Colonic mucosa (tissue), 4 donors: ENCODE data around the gene CSMD2. TPM values are rescaled to one million over a fixed set of nuclear protein-coding genes. Genes with fewer than 3 reads are reported as not detected.

Experiments
- DNase-seq: peaks from one replicate; pipeline ENCODE4 v3.0.0-alpha.2; 2020
- H3K27ac ChIP-seq: fragments of 200-600 bp; one replicate; pipeline ENCODE4 v1.8.0; 2021
- H3K27me3 ChIP-seq: fragments of 200-600 bp; one replicate; pipeline ENCODE4 v1.8.0; 2021
- H3K36me3 ChIP-seq: fragments of 200-600 bp; one replicate; pipeline ENCODE4 v1.8.0; 2021
- H3K4me1 ChIP-seq: fragments of 200-600 bp; one replicate; pipeline ENCODE4 v1.8.0; 2021; ENCODE audit warnings: mild to moderate bottlenecking
- H3K4me3 ChIP-seq: fragments of 200-600 bp; one replicate; pipeline ENCODE4 v1.8.0; 2021
- H3K9ac ChIP-seq, 2 donors: one replicate each; pipeline ENCODE4 v1.7.0; 2013; ENCODE audit warnings: control low read depth in 2 of 2, low read depth in 2 of 2, low read length in 2 of 2
- H3K9me3 ChIP-seq: fragments of 200-600 bp; one replicate; pipeline ENCODE4 v1.8.0; 2021
- CTCF ChIP-seq: fragments of 200-600 bp; IDR thresholded peaks from one replicate; pipeline ENCODE4 v1.8.0; 2022; ENCODE audit warnings: antibody characterized with exemption, mild to moderate bottlenecking
- intact Hi-C: fragments of 100-400 bp; cut with DNase I; formaldehyde crosslinking; loops from one replicate; pipeline ENCODE4 v1.14.1; 2022
- total RNA-seq, 2 donors: library from RNA; stranded (reverse); fragmentation: NEBNext Ultra II Directional in 1 of 2; extraction: Animal tissue kit (Norgen Biotek cat#: 25700) in 1 of 2; gene quantifications; one replicate each; pipeline ENCODE4 v1.2.1, GENCODE V29; 2021
- donor health status: healthy.
- donor health status: DM: no; HTN: no; CAD: no.
- donor health status: DM: no; HTN: no; CAD: no.

Gene CSMD2
- total RNA-seq, 2 donors from 2014 or later: 0.05 to 0.10 TPM

GRCh38 chr1:33792651-33793050 is 372.4 kb downstream of the CSMD2 start:
- Histone ChIP-seq H3K4me3 (no peak overlapping the region), H3K9me3 (no peaks in the 10 kb centered on the region), H3K9ac (no peak overlapping the region), H3K36me3 (no peaks in the 10 kb centered on the region), H3K27me3 (no peaks in the 10 kb centered on the region), H3K27ac (no peak overlapping the region), H3K4me1 (no peaks in the 10 kb centered on the region)
- DNase-seq: no peak
- TF ChIP-seq CTCF: no peak
- intact Hi-C loops: no loop called here

- no peak overlapping the region for H3K4me3 ChIP-seq
- no peak for TF ChIP-seq CTCF
- DNase-seq: no peak
- H3K9ac ChIP-seq: no peak overlapping the region
- no peaks in the 10 kb centered on the region for H3K27me3 ChIP-seq
- no peaks in the 10 kb centered on the region for H3K9me3 ChIP-seq
- H3K36me3 ChIP-seq: no peaks in the 10 kb centered on the region
- no peak overlapping the region for H3K27ac ChIP-seq
- H3K4me1 ChIP-seq: no peaks in the 10 kb centered on the region
- intact Hi-C loops: no loop called here
Measured at GRCh38 chr1:33792216-33792615, 372.8 kb downstream of the CSMD2 start.

DNA sequence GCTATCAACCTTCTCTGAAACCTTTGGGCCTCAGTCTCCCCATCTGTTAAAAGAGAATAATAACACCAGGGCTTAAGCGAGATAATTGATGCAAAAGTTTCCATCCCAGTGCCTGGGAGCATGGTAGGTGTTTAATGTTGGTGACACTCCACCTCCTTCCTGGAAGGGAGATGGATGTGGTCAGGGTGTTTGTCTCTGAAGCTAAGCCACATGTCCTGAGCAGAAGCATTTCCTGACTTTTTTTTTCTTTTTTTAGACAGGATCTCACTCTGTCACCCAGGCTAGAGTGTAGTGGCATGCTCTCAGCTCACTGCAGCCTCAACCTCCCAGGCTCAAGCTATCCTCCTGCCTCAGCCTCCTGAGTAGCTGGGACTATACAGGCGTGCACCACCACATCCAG is 373.8 kb downstream of the CSMD2 start:
- no peak for TF ChIP-seq CTCF
- DNase-seq: no peak
- no peak overlapping the region for H3K9ac ChIP-seq
- H3K27me3 ChIP-seq: no peaks in the 10 kb centered on the region
- no peaks in the 10 kb centered on the region for H3K9me3 ChIP-seq
- no peaks in the 10 kb centered on the region for H3K4me1 ChIP-seq
- intact Hi-C loops: no loop called here
- H3K4me3 ChIP-seq: no peak overlapping the region
- H3K36me3 ChIP-seq: no peaks in the 10 kb centered on the region
- no peak overlapping the region for H3K27ac ChIP-seq

GRCh38 chr1:33790577-33790976 is 374.5 kb downstream of the CSMD2 start:
- intact Hi-C loops: no loop called here
- Histone ChIP-seq H3K27ac (no peak overlapping the region), H3K9ac (no peak overlapping the region), H3K9me3 (no peaks in the 10 kb centered on the region), H3K36me3 (no peaks in the 10 kb centered on the region), H3K4me1 (no peaks in the 10 kb centered on the region), H3K27me3 (no peaks in the 10 kb centered on the region), H3K4me3 (no peak overlapping the region)
- TF ChIP-seq CTCF: no peak
- DNase-seq: no peak

- no peaks in the 10 kb centered on the region for H3K4me1 ChIP-seq
- intact Hi-C loops: no loop called here
- DNase-seq: no peak
- H3K36me3 ChIP-seq: no peaks in the 10 kb centered on the region
- H3K27ac ChIP-seq: no peak overlapping the region
- H3K9me3 ChIP-seq: no peaks in the 10 kb centered on the region
- no peak overlapping the region for H3K9ac ChIP-seq
- no peak for TF ChIP-seq CTCF
- no peaks in the 10 kb centered on the region for H3K27me3 ChIP-seq
- no peak overlapping the region for H3K4me3 ChIP-seq
Measured at GRCh38 chr1:33784876-33785275, 380.2 kb downstream of the CSMD2 start.

GRCh38 chr1:33782776-33783175 is 382.3 kb downstream of the CSMD2 start:
- intact Hi-C loops: no loop called here
- H3K4me1 ChIP-seq: no peaks in the 10 kb centered on the region
- H3K9ac ChIP-seq: no peak overlapping the region
- H3K27me3 ChIP-seq: no peaks in the 10 kb centered on the region
- H3K4me3 ChIP-seq: no peak overlapping the region
- TF ChIP-seq CTCF: no peak
- no peak for DNase-seq
- no peak overlapping the region for H3K27ac ChIP-seq
- H3K9me3 ChIP-seq: no peaks in the 10 kb centered on the region
- H3K36me3 ChIP-seq: no peaks in the 10 kb centered on the region
